Fibroblast of villous mesenchyme (primary cell): Measurements from ENCODE around the gene POLD3. TPM values are rescaled to one million over a fixed set of nuclear protein-coding genes. Genes with fewer than 3 reads are reported as not detected.

ENCODE experiments used
- DNase-seq: peaks from one replicate; pipeline ENCODE4 v3.0.0-alpha.2; 2010; ENCODE audit warnings: low read depth
- H3K4me3 ChIP-seq: 2 replicates; pipeline ENCODE4 v1.5.1; 2011; ENCODE audit warnings: low read depth, mild to moderate bottlenecking, low read length
- small RNA-seq: library from RNA; depleted of rRNA; stranded (forward); fragments of <200 nt; gene quantifications from one replicate; pipeline ENCODE3, GENCODE V24; 2012
- total RNA-seq: library from RNA; depleted of rRNA; stranded (reverse); fragments of >200 nt; gene quantifications from 2 replicates; pipeline ENCODE4 v1.2.3, GENCODE V29; 2012
- TF ChIP-seq, protein P1 (sequence below): IDR thresholded peaks from 2 replicates; pipeline ENCODE4 v1.5.1; 2012; ENCODE audit warnings: low read depth, mild to moderate bottlenecking, low read length; ENCODE audit not compliant: insufficient read depth

POLD3 gene
- total RNA-seq, 1 donor = 13.8 TPM

DNA sequence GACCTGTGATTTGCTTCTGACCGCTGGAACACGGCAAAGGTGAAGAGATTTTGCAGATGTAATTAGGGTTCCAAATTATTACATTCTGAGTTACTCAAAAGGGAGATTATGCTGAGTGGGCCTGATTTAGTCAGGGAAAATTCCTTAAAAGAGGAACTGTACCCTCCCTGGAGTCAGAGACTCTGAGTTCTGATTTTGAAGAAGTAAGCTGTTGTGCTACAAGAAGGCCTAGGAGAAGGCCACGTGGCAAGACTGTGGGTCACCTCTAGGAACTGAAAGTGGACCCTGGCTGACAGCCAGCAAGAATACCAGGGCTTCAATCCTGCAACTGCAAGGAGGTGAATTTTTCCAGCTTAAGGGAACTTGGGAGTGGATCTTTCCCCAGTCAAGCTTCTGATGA lies 93.5 kb downstream of the POLD3 start:
- no peak overlapping the region for H3K4me3 ChIP-seq
- no peak for DNase-seq
- TF ChIP-seq, protein P1, sequence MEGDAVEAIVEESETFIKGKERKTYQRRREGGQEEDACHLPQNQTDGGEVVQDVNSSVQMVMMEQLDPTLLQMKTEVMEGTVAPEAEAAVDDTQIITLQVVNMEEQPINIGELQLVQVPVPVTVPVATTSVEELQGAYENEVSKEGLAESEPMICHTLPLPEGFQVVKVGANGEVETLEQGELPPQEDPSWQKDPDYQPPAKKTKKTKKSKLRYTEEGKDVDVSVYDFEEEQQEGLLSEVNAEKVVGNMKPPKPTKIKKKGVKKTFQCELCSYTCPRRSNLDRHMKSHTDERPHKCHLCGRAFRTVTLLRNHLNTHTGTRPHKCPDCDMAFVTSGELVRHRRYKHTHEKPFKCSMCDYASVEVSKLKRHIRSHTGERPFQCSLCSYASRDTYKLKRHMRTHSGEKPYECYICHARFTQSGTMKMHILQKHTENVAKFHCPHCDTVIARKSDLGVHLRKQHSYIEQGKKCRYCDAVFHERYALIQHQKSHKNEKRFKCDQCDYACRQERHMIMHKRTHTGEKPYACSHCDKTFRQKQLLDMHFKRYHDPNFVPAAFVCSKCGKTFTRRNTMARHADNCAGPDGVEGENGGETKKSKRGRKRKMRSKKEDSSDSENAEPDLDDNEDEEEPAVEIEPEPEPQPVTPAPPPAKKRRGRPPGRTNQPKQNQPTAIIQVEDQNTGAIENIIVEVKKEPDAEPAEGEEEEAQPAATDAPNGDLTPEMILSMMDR = no peak

DNA sequence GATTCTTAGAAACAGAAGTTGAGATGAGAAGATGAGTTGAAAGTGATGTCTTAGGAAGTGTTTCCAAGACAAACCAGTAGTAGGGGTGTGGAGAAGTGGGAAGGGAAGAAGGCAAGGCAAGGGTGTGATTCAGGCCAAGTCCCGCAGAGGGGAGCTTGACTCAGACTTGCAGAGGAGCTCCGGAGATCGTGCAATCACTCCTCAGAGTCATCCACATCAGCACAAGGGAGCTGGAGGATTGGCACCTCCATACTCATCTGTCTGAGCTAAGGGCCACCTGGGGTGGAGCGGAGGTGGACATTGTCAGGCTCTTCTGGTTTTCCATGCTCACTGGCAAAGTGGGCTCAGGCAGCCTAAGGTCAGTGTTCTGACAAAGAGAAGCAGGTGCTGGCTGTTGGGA lies 94.4 kb downstream of the POLD3 start:
- no peak overlapping the region for H3K4me3 ChIP-seq
- TF ChIP-seq, protein P1 = peak; percentile 6
- DNase-seq = peak; percentile 21

DNA sequence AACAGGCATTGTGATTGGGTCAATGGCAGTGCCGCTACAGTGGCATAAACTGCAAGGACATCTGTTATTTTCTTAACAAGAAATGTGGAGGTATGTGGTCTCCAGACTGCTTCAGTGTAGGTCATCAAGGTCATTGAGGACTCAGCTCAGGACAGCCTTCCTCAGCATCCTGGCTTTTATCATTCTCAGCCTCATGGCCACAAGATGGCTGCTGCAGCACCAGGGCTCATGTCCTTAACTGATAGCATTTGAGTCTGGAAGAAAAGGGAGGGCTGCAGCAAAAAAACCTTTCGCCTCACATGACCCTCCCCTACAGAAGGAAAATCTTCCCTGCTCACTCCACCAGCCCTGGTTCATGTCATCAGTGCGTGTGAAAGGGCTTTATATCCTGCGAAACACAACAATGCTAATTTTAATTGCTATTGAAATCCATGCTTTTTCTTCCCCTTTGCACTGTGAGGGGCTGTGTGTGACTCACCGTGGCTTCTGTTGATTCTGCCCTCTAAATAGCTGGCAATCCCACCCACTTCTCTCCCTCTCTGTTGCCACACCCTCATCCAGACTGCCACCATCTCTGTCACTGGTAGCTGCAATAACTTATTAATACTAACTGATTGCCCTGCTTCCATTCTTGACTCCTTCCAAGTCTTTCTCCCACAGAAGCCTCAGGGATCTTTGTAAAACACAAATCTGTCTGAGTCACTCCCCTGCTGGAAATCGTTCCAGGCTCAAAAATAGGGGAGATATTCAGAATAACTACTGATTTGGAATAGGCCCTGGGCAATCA lies 95.0 kb downstream of the POLD3 start:
- H3K4me3 ChIP-seq = no peak overlapping the region
- TF ChIP-seq, protein P1 = no peak
- DNase-seq = peak; percentile 45

DNA sequence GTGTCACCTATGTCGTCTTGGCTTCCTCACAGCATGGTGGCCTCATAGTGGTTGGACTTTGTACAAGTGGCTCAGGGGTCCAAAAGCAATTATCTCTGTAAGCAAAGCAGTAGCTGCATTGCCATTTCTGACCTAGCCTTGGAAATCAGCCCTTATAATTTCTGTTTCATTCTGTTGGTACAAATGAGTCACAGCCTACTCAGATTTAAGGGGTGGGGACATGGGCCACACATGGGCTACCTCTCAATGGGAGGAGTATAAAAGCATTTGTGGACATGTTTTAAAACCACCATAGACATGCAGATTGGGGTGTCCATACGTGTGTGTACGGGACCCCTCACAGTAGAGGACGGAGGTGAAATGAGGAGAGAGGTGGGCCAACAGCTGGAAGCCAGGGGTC lies 97.3 kb downstream of the POLD3 start:
- no peak for DNase-seq
- no peak overlapping the region for H3K4me3 ChIP-seq
- TF ChIP-seq, protein P1 = no peak

DNA sequence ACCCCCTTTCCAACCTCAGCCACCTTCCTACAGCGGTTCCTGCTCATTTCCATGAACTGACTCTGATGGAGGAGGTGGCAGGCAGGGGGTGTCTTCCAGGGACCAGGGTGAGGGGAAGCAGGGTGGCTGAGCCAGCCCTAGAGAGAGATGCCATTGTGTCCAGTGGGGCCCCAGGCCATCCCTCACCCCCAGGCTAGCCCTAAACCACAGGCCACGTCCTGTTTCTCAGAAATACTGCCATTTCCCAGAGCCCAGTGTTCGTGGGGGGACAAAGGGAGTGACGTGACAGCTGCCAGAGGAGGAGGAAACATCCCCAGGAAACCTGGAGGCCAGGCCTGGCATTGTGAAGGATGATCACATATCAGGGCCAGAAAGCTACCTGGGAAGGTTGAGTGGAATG lies 99.4 kb downstream of the POLD3 start:
- no peak for DNase-seq
- TF ChIP-seq, protein P1 = no peak
- H3K4me3 ChIP-seq = no peak overlapping the region

Small RNA genes lying within 50 kb of the gene (small RNA-seq; reads per million reads assigned to genes)
- not detected for gene RANP3
- not detected for gene RN7SKP297

Other genes starting within 250 kb of the POLD3 start
- gene PGM2L1, start 194.1 kb upstream of the POLD3 start, total RNA-seq = 2.6 and 6.1 TPM in 2 replicates
- under 0.01 and 0.64 TPM in 2 replicates for gene KCNE3, start 125.0 kb upstream of the POLD3 start, total RNA-seq
- gene LIPT2, start 98.9 kb upstream of the POLD3 start, total RNA-seq = 1.7 and 2.9 TPM in 2 replicates
- not detected in 2 replicates for gene CHRDL2, start 138.8 kb downstream of the POLD3 start, total RNA-seq
- gene RNF169, start 156.3 kb downstream of the POLD3 start, total RNA-seq = 23.5 and 32.0 TPM in 2 replicates